ENCODE measurements around the gene LIPG.

Gene LIPG

DNA sequence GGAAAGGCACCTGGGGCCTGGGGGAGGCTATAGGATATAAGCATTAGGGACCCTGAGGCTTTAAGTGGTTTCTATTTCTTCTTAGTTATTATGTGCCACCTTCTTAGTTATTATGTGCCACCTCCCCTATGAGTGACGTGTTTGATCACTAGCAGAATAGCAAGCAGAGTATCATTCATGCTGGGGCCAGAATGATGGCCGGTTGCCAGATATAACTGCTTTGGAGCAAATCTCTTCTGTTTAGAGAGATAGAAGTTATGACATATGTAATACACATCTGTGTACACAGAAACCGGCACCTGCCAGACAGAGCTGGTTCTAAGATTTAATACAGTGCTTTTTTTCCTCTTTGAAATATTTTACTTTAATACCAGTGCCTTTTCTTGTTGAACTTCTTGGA lies 29.4 kb downstream of the LIPG start:
- TF ChIP-seq, protein P1, sequence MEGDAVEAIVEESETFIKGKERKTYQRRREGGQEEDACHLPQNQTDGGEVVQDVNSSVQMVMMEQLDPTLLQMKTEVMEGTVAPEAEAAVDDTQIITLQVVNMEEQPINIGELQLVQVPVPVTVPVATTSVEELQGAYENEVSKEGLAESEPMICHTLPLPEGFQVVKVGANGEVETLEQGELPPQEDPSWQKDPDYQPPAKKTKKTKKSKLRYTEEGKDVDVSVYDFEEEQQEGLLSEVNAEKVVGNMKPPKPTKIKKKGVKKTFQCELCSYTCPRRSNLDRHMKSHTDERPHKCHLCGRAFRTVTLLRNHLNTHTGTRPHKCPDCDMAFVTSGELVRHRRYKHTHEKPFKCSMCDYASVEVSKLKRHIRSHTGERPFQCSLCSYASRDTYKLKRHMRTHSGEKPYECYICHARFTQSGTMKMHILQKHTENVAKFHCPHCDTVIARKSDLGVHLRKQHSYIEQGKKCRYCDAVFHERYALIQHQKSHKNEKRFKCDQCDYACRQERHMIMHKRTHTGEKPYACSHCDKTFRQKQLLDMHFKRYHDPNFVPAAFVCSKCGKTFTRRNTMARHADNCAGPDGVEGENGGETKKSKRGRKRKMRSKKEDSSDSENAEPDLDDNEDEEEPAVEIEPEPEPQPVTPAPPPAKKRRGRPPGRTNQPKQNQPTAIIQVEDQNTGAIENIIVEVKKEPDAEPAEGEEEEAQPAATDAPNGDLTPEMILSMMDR (IDR thresholded peaks at IDR 0.05; ENCODE audit: borderline replicate concordance, control extremely low read depth, extremely low read depth, insufficient read depth, missing control alignments) = no peak

DNA sequence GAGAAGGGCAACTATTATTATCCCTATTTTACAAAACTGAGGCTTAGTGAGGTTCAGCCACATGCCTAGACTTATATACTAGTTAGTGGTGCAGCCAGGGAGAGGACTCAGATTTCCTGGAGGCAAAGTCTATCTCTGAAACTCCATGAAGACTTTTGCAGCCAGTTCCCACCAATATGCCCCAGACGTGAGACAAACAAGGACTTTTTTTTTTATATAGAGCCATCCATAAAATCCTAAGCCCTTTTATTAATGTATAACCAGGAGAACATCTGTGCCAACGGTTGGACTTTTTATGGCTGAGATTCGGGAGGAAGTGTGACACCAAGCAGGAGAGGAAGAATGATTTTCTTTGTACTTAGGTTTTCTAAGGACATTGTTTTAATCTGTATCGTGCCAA lies 29.9 kb downstream of the LIPG start:
- no peak for DNase-seq (ENCODE audit: low spot score)
- TF ChIP-seq, protein P1 (IDR thresholded peaks at IDR 0.05; ENCODE audit: borderline replicate concordance, control extremely low read depth, extremely low read depth, insufficient read depth, missing control alignments) = no peak

More for the DNA sequence above, 29.4 kb downstream of the LIPG start:
- in situ Hi-C loops (cut with MboI; ENCODE audit: low sequenced_read_pairs, unreplicated experiment) = no loop called here
- DNase-seq (ENCODE audit: low spot score) = no peak

DNA sequence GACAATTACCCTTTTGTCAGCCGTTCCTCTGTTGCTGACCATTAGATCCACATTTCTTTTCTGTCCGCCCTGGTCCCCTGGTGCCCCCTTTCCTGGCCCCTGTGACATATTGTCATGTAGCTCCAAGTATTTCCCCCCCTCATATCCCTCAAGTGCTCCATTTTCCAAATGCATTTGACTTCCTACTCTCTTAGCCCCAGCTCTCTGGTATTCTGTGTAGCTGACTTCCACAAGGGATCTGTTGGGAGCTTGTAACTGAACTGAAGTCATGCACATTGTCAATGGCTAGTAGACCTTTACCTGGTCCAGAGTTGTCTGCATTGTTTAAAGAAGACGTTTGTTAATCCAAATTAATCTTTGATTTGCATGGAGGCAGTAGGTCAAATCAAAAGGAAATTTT lies 34.8 kb downstream of the LIPG start:
- TF ChIP-seq, protein P1 (IDR thresholded peaks at IDR 0.05; ENCODE audit: borderline replicate concordance, control extremely low read depth, extremely low read depth, insufficient read depth, missing control alignments) = no peak
- in situ Hi-C loops (cut with MboI; ENCODE audit: low sequenced_read_pairs, unreplicated experiment) = no loop called here
- DNase-seq (ENCODE audit: low spot score) = no peak

More for the DNA sequence above, 29.9 kb downstream of the LIPG start:
- in situ Hi-C loops (cut with MboI; ENCODE audit: low sequenced_read_pairs, unreplicated experiment) = no loop called here

DNA sequence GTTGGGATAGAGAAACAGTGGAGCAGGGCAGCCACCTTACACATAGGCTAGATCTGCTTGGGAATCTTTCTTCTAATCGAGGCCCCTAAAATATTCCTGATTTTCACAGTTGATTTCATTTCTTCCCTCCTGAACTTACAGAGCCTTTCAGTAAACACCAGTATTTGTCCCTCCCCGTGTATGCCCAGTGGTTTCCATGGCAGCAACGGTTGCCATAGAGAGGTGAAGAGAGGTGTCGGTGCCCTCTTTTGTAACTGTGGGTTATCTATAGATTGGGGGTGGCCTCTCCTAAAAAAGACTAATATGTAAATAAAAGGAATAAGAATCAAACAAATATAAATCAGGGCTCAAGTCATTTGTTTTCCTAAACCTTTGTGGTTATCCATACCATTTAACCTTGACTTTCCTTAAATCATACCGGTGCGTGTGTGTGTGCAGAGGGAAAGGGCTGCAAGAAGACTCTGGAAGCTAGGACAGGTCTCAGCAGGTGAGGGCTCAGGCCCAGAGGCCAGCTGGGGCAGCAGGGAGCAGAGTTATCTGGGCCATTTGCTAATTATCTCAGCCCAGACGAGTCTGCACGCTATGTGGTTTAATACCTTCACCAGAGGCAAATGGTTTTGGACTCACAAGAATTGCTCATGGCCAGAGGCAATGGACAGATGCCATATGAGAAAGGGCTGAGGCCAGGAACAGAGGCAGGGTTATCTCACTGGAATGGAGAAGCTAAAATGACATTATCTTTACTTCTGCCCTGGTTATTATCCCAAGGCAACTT lies 35.5 kb downstream of the LIPG start:
- TF ChIP-seq, protein P1 (IDR thresholded peaks at IDR 0.05; ENCODE audit: borderline replicate concordance, control extremely low read depth, extremely low read depth, insufficient read depth, missing control alignments) = no peak
- DNase-seq (ENCODE audit: low spot score) = no peak
- in situ Hi-C loops (cut with MboI; ENCODE audit: low sequenced_read_pairs, unreplicated experiment) = no loop called here

DNA sequence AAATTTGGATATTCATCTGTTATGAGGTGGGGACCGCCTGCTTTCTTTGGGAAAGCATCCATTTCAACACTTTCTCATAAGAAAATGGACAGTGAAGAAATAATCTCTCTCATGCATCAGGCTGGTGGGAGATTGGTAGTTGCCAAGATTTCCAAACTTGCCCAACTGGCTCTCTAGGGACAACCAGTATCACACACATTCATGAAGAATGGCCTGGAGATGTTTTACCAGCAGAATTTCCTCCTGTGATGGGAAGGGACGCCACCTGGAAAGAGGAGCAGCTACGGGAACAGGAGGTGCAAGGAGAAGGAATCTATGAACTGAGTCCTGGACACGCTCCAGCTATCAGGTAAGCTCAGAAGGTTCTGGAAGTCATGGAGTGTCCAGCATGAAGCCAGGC lies 39.4 kb downstream of the LIPG start:
- no peak for DNase-seq (ENCODE audit: low spot score)
- in situ Hi-C loops (cut with MboI; ENCODE audit: low sequenced_read_pairs, unreplicated experiment) = no loop called here
- TF ChIP-seq, protein P1 (IDR thresholded peaks at IDR 0.05; ENCODE audit: borderline replicate concordance, control extremely low read depth, extremely low read depth, insufficient read depth, missing control alignments) = no peak

DNA sequence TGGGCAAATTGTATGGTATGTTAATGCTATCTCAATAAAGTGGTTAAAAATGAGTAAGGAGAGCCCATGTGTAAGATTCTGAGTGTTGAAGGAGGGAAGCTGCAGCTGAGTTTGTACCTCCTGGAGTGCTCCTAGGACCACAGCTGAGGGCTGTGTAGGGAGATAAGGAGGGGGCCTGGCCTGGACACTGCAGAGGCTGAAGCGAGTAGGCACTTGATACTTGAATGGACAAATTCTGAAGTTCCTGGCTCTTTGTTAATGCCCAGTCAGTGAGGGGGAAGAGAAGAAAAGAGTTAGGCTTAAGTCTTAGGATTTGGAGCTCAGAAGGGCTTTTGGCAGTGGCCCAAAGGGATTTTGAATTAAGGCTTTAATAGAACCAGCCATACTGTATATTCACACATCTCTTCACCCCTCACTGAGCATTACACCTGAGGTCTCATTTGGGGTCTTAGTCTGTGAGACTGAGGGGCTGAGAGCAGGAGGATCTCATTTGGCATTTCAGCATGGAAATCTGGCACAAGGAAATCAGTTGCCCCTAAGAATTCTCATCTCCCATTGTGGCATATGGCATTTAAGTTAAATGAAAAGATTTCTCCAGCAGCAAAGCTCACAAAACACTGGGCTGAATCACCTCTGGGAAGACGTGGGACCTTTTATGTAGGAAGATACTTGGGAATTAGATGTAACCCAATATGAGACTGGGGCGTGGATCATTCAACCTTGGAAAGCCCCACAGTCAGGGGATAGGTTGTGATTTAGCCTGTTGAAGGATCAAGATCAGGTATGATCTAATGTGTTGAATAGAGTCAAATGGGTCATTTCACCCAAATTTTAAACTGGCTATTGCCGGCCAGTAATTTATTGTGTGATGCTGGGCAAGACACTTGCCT lies 46.8 kb downstream of the LIPG start:
- TF ChIP-seq, protein P1 (IDR thresholded peaks at IDR 0.05; ENCODE audit: borderline replicate concordance, control extremely low read depth, extremely low read depth, insufficient read depth, missing control alignments) = no peak
- no peak for DNase-seq (ENCODE audit: low spot score)

More for the DNA sequence above, 46.8 kb downstream of the LIPG start:
- in situ Hi-C loops (cut with MboI; ENCODE audit: low sequenced_read_pairs, unreplicated experiment) = no loop called here
